HFF-Myc (cell line): ENCODE data around the gene NEDD4L.

Source experiments
- DNase-seq: peaks from one replicate; pipeline ENCODE4 v3.0.0-alpha.2; 2011; ENCODE audit warnings: low read depth; ENCODE audit errors: extremely low read depth
- H3K4me3 ChIP-seq: replicated peaks from 2 replicates; pipeline ENCODE4 v1.5.1; 2011; ENCODE audit warnings: low read depth, mild to moderate bottlenecking, control low read depth, low read length
- TF ChIP-seq, protein P1 (sequence below): IDR thresholded peaks from 2 replicates; pipeline ENCODE4 v1.5.1; 2012; ENCODE audit warnings: mild to moderate bottlenecking, low read depth, low read length, control low read depth; ENCODE audit errors: missing control alignments

NEDD4L gene

DNA sequence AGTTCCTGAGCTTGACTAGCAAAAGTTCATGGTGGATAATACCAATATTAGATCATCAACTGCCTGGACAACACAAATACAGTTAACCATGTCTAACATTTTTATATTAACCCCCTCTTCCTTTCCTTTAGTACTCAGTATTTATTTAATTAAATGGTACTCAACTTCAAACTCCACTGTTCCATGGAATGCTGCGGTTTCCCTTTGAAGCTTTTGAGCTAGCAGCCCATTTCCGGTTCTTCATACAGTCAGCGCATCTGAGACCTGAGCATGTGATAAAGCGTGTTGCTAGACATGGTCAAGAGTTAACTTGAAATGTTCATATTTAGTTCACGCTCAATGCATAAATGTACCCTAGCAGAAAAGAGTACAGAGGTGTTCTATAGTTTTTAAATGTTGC lies 306.5 kb downstream of the NEDD4L start:
- no peak overlapping the region for H3K4me3 ChIP-seq
- TF ChIP-seq, protein P1, sequence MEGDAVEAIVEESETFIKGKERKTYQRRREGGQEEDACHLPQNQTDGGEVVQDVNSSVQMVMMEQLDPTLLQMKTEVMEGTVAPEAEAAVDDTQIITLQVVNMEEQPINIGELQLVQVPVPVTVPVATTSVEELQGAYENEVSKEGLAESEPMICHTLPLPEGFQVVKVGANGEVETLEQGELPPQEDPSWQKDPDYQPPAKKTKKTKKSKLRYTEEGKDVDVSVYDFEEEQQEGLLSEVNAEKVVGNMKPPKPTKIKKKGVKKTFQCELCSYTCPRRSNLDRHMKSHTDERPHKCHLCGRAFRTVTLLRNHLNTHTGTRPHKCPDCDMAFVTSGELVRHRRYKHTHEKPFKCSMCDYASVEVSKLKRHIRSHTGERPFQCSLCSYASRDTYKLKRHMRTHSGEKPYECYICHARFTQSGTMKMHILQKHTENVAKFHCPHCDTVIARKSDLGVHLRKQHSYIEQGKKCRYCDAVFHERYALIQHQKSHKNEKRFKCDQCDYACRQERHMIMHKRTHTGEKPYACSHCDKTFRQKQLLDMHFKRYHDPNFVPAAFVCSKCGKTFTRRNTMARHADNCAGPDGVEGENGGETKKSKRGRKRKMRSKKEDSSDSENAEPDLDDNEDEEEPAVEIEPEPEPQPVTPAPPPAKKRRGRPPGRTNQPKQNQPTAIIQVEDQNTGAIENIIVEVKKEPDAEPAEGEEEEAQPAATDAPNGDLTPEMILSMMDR: no peak
- no peak for DNase-seq

GRCh38 chr18:58351776-58352175 lies 307.8 kb downstream of the NEDD4L start:
- TF ChIP-seq, protein P1: no peak
- no peak for DNase-seq

DNA sequence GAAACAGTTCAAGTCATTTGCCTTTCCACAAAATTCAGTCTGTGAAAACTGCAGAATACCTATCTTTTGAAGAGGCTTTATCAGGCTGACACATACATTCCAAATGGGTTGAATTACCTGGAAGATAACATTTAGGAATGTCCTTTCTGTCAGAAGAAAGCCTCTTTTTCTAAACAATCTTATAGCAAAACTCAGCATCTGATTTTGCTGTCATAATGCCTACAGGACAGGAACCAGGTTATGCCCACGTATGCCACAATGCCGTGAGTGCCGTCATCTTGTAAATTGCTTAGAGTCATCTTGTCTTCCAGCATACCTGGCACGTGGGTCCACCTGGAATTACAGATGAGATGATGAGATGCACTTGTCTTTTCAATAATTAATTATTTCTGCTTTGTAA lies 309.6 kb downstream of the NEDD4L start:
- DNase-seq: no peak
- TF ChIP-seq, protein P1: no peak
- no peak overlapping the region for H3K4me3 ChIP-seq

More at GRCh38 chr18:58351776-58352175, 307.8 kb downstream of the NEDD4L start:
- no peak overlapping the region for H3K4me3 ChIP-seq

DNA sequence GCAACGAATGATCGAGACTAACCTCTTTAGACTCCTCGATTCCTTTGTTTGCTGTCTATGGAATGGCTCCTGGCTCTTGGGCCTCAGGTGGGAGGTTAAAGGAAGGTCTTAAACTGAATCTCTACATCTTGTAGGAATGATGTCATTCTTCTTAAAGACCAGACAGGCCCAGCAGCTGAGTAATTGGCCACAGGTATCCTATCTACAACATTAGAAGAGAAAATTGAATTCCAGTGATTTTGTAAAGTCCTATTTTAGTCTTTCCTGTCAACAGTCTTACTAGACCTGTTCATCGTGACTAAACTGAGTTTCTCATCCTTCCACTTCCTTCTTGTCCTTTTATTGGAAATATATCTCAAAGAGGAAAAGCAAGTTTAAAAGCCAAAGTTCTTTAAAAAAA lies 310.0 kb downstream of the NEDD4L start:
- TF ChIP-seq, protein P1: no peak
- H3K4me3 ChIP-seq: no peak overlapping the region
- no peak for DNase-seq

- H3K4me3 ChIP-seq: no peak overlapping the region
- TF ChIP-seq, protein P1: no peak
- DNase-seq: no peak
Measured at GRCh38 chr18:58354791-58355190, 310.8 kb downstream of the NEDD4L start.

DNA sequence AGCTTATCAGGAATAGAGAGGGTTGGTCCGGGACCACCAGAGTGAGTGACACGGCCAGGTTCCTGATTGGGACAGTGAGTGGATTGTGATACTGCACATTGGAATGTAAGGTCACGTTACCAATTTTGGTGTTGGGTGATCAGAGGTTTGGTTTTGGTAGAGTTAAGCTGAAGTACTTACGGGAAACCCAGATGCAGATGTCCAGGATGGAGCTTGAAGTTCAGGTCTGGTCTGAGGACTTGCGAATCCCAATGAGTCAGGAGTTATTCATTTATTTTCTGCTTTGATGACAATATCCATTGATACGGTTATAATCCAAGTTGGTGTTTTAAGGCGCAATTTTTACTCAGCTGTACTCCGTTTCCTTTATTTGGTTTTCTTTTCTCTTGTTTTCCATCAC lies 311.2 kb downstream of the NEDD4L start:
- no peak overlapping the region for H3K4me3 ChIP-seq

GRCh38 chr18:58359218-58359617 lies 315.2 kb downstream of the NEDD4L start:
- no peak overlapping the region for H3K4me3 ChIP-seq
- no peak for DNase-seq
- TF ChIP-seq, protein P1: no peak

More for the DNA sequence above, 311.2 kb downstream of the NEDD4L start:
- TF ChIP-seq, protein P1: no peak
- DNase-seq: no peak
